Activated T-cell treated with anti-CD3 and anti-CD28 coated beads, Interleukin-2, amount 50 U/mL, for 24 hours (primary cell): ENCODE measurements around the gene ARF5.

Source experiments
- DNase-seq: peaks from one replicate; pipeline ENCODE4 v3.0.0-alpha.2; 2020
- H3K27ac Mint-ChIP-seq: 2 replicates; pipeline ENCODE4 v1.8.0; 2020; ENCODE audit warnings: mild to moderate bottlenecking, mixed read lengths
- H3K27me3 Mint-ChIP-seq: 2 replicates; pipeline ENCODE4 v1.8.0; 2020; ENCODE audit warnings: mixed read lengths
- H3K36me3 Mint-ChIP-seq: 2 replicates; pipeline ENCODE4 v1.8.0; 2020; ENCODE audit warnings: low read depth, mixed read lengths
- H3K4me1 Mint-ChIP-seq: 2 replicates; pipeline ENCODE4 v1.8.0; 2020; ENCODE audit warnings: low read depth, mixed read lengths
- H3K4me3 Mint-ChIP-seq: 2 replicates; pipeline ENCODE4 v1.8.0; 2020; ENCODE audit warnings: mild to moderate bottlenecking, moderate library complexity, mixed read lengths
- H3K9me3 Mint-ChIP-seq: 2 replicates; pipeline ENCODE4 v1.8.0; 2020; ENCODE audit warnings: mixed read lengths

The ARF5 gene

DNA sequence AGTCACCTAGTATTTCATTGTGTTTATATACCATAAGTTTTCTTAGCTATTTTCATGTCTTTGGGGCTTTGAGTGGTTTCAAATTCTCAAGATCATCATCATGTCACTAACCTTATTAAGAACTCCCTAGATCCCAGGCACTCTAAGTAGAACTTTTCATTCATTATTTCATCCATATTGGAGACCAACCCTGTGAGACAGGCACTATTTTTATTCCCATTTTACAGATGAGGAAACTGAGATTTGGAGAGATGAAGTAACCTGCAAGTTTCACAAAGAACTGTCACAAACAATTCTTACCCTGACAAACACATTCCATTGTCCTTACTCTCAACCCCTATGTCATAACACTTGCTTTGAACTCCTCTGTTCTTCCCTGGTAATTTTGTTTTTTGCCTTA lies 50.0 kb downstream of the ARF5 start:
- DNase-seq, result no peak

More for the DNA sequence above, 50.0 kb downstream of the ARF5 start:
- Mint-ChIP-seq H3K27me3 (peaks cover 33% of the 10 kb centered on the region), H3K36me3 (no peaks in the 10 kb centered on the region), H3K27ac (no peak overlapping the region), H3K9me3 (no peaks in the 10 kb centered on the region), H3K4me3 (no peak overlapping the region), H3K4me1 (peaks cover 6% of the 10 kb centered on the region)
